ENCODE data around the gene STK16. TPM values are rescaled to one million over a fixed set of nuclear protein-coding genes. Genes with fewer than 3 reads are reported as not detected.
A peak's percentile ranks its signal among the peaks of the same experiment; 100 is the strongest.

STK16 gene
- total RNA-seq, 1 donor from 2014 or later = 19.1 TPM

DNA sequence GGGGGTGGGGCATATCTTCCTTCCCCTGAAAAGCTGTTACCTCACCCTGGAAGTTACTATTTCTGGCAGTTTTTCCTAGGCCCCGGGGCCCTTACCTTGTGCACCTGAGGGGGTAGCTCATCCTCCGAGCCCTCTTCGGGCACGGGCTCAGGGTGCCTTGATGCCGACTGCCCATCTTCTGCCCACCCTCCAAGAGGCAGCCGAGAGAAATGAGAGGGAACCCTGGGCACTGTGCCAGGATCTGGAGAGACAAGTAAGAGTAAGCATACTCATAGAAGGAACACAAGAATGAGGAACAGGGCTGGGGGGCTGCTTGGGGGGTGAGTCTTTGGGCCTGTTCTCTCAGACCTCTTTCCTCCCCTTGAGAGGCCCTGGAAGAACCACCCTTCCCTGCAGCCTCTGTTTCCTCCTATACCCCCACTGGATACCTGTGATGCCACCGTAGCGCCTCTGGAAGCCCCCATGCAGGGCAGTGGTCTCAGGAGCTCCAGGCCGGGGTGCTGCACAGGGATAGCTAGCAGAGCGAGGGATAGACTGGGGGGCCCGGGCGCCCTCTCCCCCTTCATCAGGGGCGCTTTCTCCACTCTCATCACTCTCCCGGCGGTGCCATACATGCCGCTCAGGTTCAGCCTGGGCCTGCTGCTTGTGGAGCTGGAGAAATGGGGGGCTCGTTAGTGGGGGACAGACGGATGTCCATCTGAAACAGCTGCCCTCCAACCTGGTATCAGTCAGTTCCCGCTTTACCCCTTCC is 24.5 kb upstream of the STK16 start:
- no peaks in the 10 kb centered on the region for H3K9me3 ChIP-seq (ENCODE audit: insufficient read depth, low read depth, low read length)
- H3K36me3 ChIP-seq (ENCODE audit: insufficient read depth, low read length) = peaks cover 22% of the 10 kb centered on the region
- no peak for TF ChIP-seq EZH2 (IDR thresholded peaks at IDR 0.05; ENCODE audit: insufficient read depth, low read length)
- TF ChIP-seq, protein P1, sequence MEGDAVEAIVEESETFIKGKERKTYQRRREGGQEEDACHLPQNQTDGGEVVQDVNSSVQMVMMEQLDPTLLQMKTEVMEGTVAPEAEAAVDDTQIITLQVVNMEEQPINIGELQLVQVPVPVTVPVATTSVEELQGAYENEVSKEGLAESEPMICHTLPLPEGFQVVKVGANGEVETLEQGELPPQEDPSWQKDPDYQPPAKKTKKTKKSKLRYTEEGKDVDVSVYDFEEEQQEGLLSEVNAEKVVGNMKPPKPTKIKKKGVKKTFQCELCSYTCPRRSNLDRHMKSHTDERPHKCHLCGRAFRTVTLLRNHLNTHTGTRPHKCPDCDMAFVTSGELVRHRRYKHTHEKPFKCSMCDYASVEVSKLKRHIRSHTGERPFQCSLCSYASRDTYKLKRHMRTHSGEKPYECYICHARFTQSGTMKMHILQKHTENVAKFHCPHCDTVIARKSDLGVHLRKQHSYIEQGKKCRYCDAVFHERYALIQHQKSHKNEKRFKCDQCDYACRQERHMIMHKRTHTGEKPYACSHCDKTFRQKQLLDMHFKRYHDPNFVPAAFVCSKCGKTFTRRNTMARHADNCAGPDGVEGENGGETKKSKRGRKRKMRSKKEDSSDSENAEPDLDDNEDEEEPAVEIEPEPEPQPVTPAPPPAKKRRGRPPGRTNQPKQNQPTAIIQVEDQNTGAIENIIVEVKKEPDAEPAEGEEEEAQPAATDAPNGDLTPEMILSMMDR (IDR thresholded peaks at IDR 0.05; ENCODE audit: insufficient read depth, low read depth, low read length) = no peak
- H3K4me3 Mint-ChIP-seq (ENCODE audit: unreplicated experiment) = no peak overlapping the region
- no peak overlapping the region for H3K27ac Mint-ChIP-seq (ENCODE audit: unreplicated experiment)
- DNase-seq (ENCODE audit: low read depth) (no peak), FAIRE-seq (no peak)
- peaks cover 30% of the 10 kb centered on the region for H3K36me3 Mint-ChIP-seq (ENCODE audit: low read depth, unreplicated experiment)
- no peak overlapping the region for H3K9ac ChIP-seq (ENCODE audit: low read length)
- no peak overlapping the region for H3K4me2 ChIP-seq (ENCODE audit: low read length)
- no peak overlapping the region for H3K27ac ChIP-seq (ENCODE audit: low read depth, low read length)
- no peaks in the 10 kb centered on the region for H3K27me3 Mint-ChIP-seq (ENCODE audit: low read depth, unreplicated experiment)
- peaks cover 6% of the 10 kb centered on the region for H3K4me1 Mint-ChIP-seq (ENCODE audit: low read depth, unreplicated experiment)
- peaks cover 8% of the 10 kb centered on the region for H3K79me2 ChIP-seq (ENCODE audit: insufficient read depth, low read length)
- H3K9me3 Mint-ChIP-seq (ENCODE audit: unreplicated experiment) = no peaks in the 10 kb centered on the region
- no peaks in the 10 kb centered on the region for H3K27me3 ChIP-seq (ENCODE audit: insufficient read depth, low read length)
- H3K4me1 ChIP-seq (ENCODE audit: insufficient read depth, low read length) = peaks cover 23% of the 10 kb centered on the region
- no peak overlapping the region for H3K4me3 ChIP-seq (ENCODE audit: insufficient read depth, low read depth, low read length)
- peaks cover 14% of the 10 kb centered on the region for H4K20me1 ChIP-seq (ENCODE audit: insufficient read depth, low read length)
- H2AFZ ChIP-seq (ENCODE audit: low read depth, low read length) = no peak overlapping the region

DNA sequence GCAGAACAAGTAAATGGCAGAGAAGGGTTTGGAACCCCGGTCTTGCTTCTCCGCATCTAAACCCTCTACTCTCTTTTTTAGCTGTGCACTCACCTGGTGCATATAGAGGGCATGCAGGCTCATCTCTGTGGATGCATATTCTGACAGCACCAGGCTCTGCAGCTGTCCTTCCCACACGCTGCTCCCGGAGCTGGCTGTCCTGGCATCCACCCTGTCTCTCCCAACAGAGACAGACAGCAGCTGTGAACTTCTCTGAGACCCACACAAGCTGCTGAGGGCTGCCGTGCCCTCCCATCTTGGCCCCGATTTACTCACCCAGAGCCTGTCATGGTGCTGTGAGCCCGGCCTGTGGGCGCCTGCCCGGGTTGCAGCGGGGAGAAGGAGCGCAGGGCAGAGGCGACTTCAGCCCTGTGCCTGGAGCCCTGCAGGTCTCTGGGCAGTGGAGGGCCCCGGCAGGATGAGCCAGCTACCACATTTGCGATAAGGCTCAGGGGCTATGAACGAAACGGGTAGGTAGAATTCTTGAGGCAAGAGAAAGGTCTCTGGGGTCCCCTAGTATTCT is 23.2 kb upstream of the STK16 start:
- DNase-seq (ENCODE audit: low read depth) = no peak
- Mint-ChIP-seq H3K9me3 (ENCODE audit: unreplicated experiment) (no peaks in the 10 kb centered on the region), H3K36me3 (ENCODE audit: low read depth, unreplicated experiment) (peaks cover 33% of the 10 kb centered on the region), H3K4me1 (ENCODE audit: low read depth, unreplicated experiment) (peaks cover 3% of the 10 kb centered on the region), H3K4me3 (ENCODE audit: unreplicated experiment) (peak overlapping the region; percentile 50), H3K27ac (ENCODE audit: unreplicated experiment) (no peak overlapping the region), H3K27me3 (ENCODE audit: low read depth, unreplicated experiment) (no peaks in the 10 kb centered on the region)
- H3K9me3 ChIP-seq (ENCODE audit: insufficient read depth, low read depth, low read length) = no peaks in the 10 kb centered on the region
- no peaks in the 10 kb centered on the region for H3K27me3 ChIP-seq (ENCODE audit: insufficient read depth, low read length)
- H2AFZ ChIP-seq (ENCODE audit: low read depth, low read length) = no peak overlapping the region
- H3K36me3 ChIP-seq (ENCODE audit: insufficient read depth, low read length) = peaks cover 26% of the 10 kb centered on the region
- TF ChIP-seq EZH2 (IDR thresholded peaks at IDR 0.05; ENCODE audit: insufficient read depth, low read length) = no peak
- TF ChIP-seq, protein P1 (IDR thresholded peaks at IDR 0.05; ENCODE audit: insufficient read depth, low read depth, low read length) = no peak
- H3K4me1 ChIP-seq (ENCODE audit: insufficient read depth, low read length) = peaks cover 23% of the 10 kb centered on the region
- peaks cover 6% of the 10 kb centered on the region for H3K79me2 ChIP-seq (ENCODE audit: insufficient read depth, low read length)
- H3K9ac ChIP-seq (ENCODE audit: low read length) = no peak overlapping the region
- no peak for FAIRE-seq
- peaks cover 14% of the 10 kb centered on the region for H4K20me1 ChIP-seq (ENCODE audit: insufficient read depth, low read length)
- H3K4me2 ChIP-seq (ENCODE audit: low read length) = no peak overlapping the region
- no peak overlapping the region for H3K27ac ChIP-seq (ENCODE audit: low read depth, low read length)
- H3K4me3 ChIP-seq (ENCODE audit: insufficient read depth, low read depth, low read length) = no peak overlapping the region

Measured in astrocyte (in vitro differentiated cells and primary cell).